K562 (cell line): Measurements from ENCODE around the gene UBE2D2. TPM values are rescaled to one million over a fixed set of nuclear protein-coding genes. Genes with fewer than 3 reads are reported as not detected.

ENCODE experiments used
- ATF1 ChIP-seq, 2 experiments: fragments of 450-650 bp in 1 of 2; IDR thresholded peaks; 2 replicates each; pipeline ENCODE4 v1.6.1; 2016; ENCODE audit warnings: missing compliant biosample characterization in 1 of 2, missing genetic modification characterization in 1 of 2
- ELF1 ChIP-seq: fragments of 200-800 bp; sonication (Bioruptor generic); IDR thresholded peaks from 2 replicates; pipeline ENCODE4 v1.6.1; 2016; ENCODE audit warnings: missing genetic modification characterization, missing compliant biosample characterization
- ERF ChIP-seq: fragments of 450-650 bp; formaldehyde crosslinking; IDR thresholded peaks from 2 replicates; pipeline ENCODE4 v1.4.0; 2020; ENCODE audit warnings: mild to moderate bottlenecking, mixed read lengths
- MTA1 ChIP-seq: fragments of 450-650 bp; IDR thresholded peaks from 2 replicates; pipeline ENCODE4 v1.6.1; 2017; ENCODE audit warnings: borderline replicate concordance
- MYBL2 ChIP-seq, 2 experiments: fragments of 450-650 bp in 1 of 2; sonication (generic) in 1 of 2; formaldehyde crosslinking in 1 of 2; IDR thresholded peaks; 2 replicates each; pipeline versions ENCODE4 v1.6.1 to v1.8.1; 2017 to 2022; ENCODE audit warnings: borderline replicate concordance in 1 of 2, inconsistent platforms in 1 of 2, low read depth in 1 of 2, mild to moderate bottlenecking in 1 of 2, missing genetic modification reagents in 1 of 2, moderate library complexity in 1 of 2
- POLR2AphosphoS2 ChIP-seq: IDR thresholded peaks from 2 replicates; pipeline ENCODE4 v1.6.1; 2012; ENCODE audit warnings: low read length, improper control_type of control experiment
- PREB ChIP-seq: sonication (generic); formaldehyde crosslinking; IDR thresholded peaks from 2 replicates; pipeline ENCODE4 v1.8.1; 2023; ENCODE audit warnings: mild to moderate bottlenecking, missing genetic modification reagents
- PTRF ChIP-seq: fragments of 450-650 bp; IDR thresholded peaks from 2 replicates; pipeline ENCODE4 v1.6.1; 2016; ENCODE audit warnings: mild to moderate bottlenecking, missing genetic modification characterization, missing compliant biosample characterization
- SMAD2 ChIP-seq: fragments of 150-350 bp; IDR thresholded peaks from 2 replicates; pipeline ENCODE4 v1.6.1; 2014; ENCODE audit warnings: low read depth, mild to moderate bottlenecking, low read length
- SRSF9 ChIP-seq: fragments of 200-400 bp; formaldehyde crosslinking; IDR thresholded peaks from 2 replicates; pipeline ENCODE4 v1.6.1; 2017; ENCODE audit warnings: low read depth, low read length, borderline replicate concordance
- STAT5A ChIP-seq: IDR thresholded peaks from 2 replicates; pipeline ENCODE4 v1.6.1; 2012; ENCODE audit warnings: low read length, inconsistent platforms, borderline replicate concordance
- TBP ChIP-seq: optimal IDR thresholded peaks from 2 replicates; pipeline ENCODE3; 2011; ENCODE audit warnings: low read depth, low read length, improper control_type of control experiment
- ZNF24 ChIP-seq: fragments of 450-650 bp; IDR thresholded peaks from 2 replicates; pipeline ENCODE4 v1.6.1; 2016
- ZNF398 ChIP-seq: fragments of 250-450 bp; sonication (Bioruptor Pico); IDR thresholded peaks from 2 replicates; pipeline ENCODE4 v1.8.0; 2021; ENCODE audit warnings: moderate library complexity, mild to moderate bottlenecking, inconsistent platforms
- polyA plus RNA-seq, 8 experiments: library from polyadenylated mRNA; depleted of rRNA in 4 of 8; stranded (reverse) in 5 of 8; unstranded in 3 of 8; fragments of >200 nt; fragmentation: Nextera tagmentation in 2 of 8; fragmentation: Illumina TruSeq in 1 of 8; extraction: Ambion mirVana in 2 of 8; extraction: Trizol in 1 of 8; gene quantifications; 2 replicates each; pipeline versions ENCODE4 v1.2.1 to v1.2.3, GENCODE V29; 2011 to 2014; ENCODE audit warnings: inconsistent platforms in 1 of 8, missing spikeins in 1 of 8
- total RNA-seq, 7 experiments: library from RNA; depleted of rRNA in 6 of 7; stranded (reverse); fragments of >200 nt in 6 of 7; fragmentation: Illumina TruSeq in 2 of 7; extraction: Trizol in 2 of 7; gene quantifications; 2 replicates each; pipeline versions ENCODE4 v1.2.1 to v1.2.3, GENCODE V29; 2011 to 2021; ENCODE audit warnings: low replicate concordance in 1 of 7
- TF ChIP-seq, protein P1 (sequence below): sonication (generic); formaldehyde crosslinking; IDR thresholded peaks from 2 replicates; pipeline ENCODE4 v1.9.0; 2022; ENCODE audit warnings: mild to moderate bottlenecking, missing genetic modification reagents
- TF ChIP-seq, protein P2 (sequence below), 2 experiments: IDR thresholded peaks; 2 replicates each; pipeline ENCODE4 v1.6.1; 2011; ENCODE audit warnings: borderline replicate concordance in 1 of 2, control low read depth in 1 of 2, low read depth in 1 of 2, low read length in 1 of 2, mild to moderate bottlenecking in 1 of 2, mixed read lengths in 1 of 2, moderate library complexity in 1 of 2; ENCODE audit not compliant: insufficient read depth in 1 of 2, insufficient read length in 1 of 2, poor library complexity in 1 of 2, severe bottlenecking in 1 of 2; ENCODE audit errors: extremely low read depth in 1 of 2
- TF ChIP-seq, protein P3 (sequence below): fragments of 450-650 bp; IDR thresholded peaks from 2 replicates; pipeline ENCODE4 v1.6.1; 2016; ENCODE audit warnings: mild to moderate bottlenecking
- TF ChIP-seq, protein P4 (sequence below), 2 experiments: fragments of 450-650 bp; conservative IDR thresholded peaks; 2 replicates each; pipeline ENCODE4 v1.6.1; 2017; ENCODE audit warnings: mild to moderate bottlenecking in 2 of 2, moderate library complexity in 2 of 2

The UBE2D2 gene
- total and polyA plus RNA-seq, 9 of the 15 experiments (the other 6 are each of a cell fraction or from before 2014, with no cell fraction given): 53.6 to 198 (median 122) TPM

GRCh38 chr5:139668064-139668880, 107.1 kb downstream of the UBE2D2 start (continued):
- TF ChIP-seq, protein P1, sequence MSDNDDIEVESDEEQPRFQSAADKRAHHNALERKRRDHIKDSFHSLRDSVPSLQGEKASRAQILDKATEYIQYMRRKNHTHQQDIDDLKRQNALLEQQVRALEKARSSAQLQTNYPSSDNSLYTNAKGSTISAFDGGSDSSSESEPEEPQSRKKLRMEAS (CRISPR knock-in tag): no peak
- no peak for TF ChIP-seq ATF1 (CRISPR knock-in tag; IDR thresholded peaks at IDR 0.05)
- TF ChIP-seq ATF1 (tag; IDR thresholded peaks at IDR 0.05): no peak
- TF ChIP-seq, protein P2, sequence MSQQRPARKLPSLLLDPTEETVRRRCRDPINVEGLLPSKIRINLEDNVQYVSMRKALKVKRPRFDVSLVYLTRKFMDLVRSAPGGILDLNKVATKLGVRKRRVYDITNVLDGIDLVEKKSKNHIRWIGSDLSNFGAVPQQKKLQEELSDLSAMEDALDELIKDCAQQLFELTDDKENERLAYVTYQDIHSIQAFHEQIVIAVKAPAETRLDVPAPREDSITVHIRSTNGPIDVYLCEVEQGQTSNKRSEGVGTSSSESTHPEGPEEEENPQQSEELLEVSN (IDR thresholded peaks at IDR 0.05; ENCODE audit: borderline replicate concordance in 1 of 2, extremely low read depth in 1 of 2, insufficient read depth in 1 of 2, insufficient read length in 1 of 2, low read depth in 1 of 2, low read length in 1 of 2, poor library complexity in 1 of 2, severe bottlenecking in 1 of 2): no peak
- TF ChIP-seq ELF1 (tag): no peak
- no peak for TF ChIP-seq SRSF9
- no peak for TF ChIP-seq ZNF398
- TF ChIP-seq ERF (CRISPR knock-in tag): no peak
- TF ChIP-seq PREB: no peak
- no peak for TF ChIP-seq STAT5A
- TF ChIP-seq MTA1: no peak
- no peak for TF ChIP-seq SMAD2
- no peak for TF ChIP-seq POLR2AphosphoS2
- TF ChIP-seq, protein P3, sequence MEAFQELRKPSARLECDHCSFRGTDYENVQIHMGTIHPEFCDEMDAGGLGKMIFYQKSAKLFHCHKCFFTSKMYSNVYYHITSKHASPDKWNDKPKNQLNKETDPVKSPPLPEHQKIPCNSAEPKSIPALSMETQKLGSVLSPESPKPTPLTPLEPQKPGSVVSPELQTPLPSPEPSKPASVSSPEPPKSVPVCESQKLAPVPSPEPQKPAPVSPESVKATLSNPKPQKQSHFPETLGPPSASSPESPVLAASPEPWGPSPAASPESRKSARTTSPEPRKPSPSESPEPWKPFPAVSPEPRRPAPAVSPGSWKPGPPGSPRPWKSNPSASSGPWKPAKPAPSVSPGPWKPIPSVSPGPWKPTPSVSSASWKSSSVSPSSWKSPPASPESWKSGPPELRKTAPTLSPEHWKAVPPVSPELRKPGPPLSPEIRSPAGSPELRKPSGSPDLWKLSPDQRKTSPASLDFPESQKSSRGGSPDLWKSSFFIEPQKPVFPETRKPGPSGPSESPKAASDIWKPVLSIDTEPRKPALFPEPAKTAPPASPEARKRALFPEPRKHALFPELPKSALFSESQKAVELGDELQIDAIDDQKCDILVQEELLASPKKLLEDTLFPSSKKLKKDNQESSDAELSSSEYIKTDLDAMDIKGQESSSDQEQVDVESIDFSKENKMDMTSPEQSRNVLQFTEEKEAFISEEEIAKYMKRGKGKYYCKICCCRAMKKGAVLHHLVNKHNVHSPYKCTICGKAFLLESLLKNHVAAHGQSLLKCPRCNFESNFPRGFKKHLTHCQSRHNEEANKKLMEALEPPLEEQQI: no peak
- TF ChIP-seq, protein P4, sequence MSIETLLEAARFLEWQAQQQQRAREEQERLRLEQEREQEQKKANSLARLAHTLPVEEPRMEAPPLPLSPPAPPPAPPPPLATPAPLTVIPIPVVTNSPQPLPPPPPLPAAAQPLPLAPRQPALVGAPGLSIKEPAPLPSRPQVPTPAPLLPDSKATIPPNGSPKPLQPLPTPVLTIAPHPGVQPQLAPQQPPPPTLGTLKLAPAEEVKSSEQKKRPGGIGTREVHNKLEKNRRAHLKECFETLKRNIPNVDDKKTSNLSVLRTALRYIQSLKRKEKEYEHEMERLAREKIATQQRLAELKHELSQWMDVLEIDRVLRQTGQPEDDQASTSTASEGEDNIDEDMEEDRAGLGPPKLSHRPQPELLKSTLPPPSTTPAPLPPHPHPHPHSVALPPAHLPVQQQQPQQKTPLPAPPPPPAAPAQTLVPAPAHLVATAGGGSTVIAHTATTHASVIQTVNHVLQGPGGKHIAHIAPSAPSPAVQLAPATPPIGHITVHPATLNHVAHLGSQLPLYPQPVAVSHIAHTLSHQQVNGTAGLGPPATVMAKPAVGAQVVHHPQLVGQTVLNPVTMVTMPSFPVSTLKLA (conservative IDR thresholded peaks at IDR 0.05): peak in 1 of 2 experiments; percentile 26; a peak in 1 of 4 replicates
- peak; percentile 59; the same call in 1 of the 2 replicates for TF ChIP-seq ZNF24
- no peak for TF ChIP-seq TBP
- no peak for TF ChIP-seq MYBL2 (IDR thresholded peaks at IDR 0.05; ENCODE audit: low read depth)
- TF ChIP-seq MYBL2 (CRISPR knock-in tag; IDR thresholded peaks at IDR 0.05; ENCODE audit: borderline replicate concordance): no peak
- TF ChIP-seq PTRF (tag): no peak
